Stimulated activated naive CD8-positive, alpha-beta T cell treated with anti-CD3 and anti-CD28 coated beads, Interleukin-15, Interleukin-2, amounts not matched to agents 100 U/mL and 50 U/mL, for 24 hours (primary cell): ENCODE results near the gene GABRP.
"Not testable (repeated sequence)": the region's sequence is repeated elsewhere in the genome, so short reads cannot be mapped to it uniquely, and the experiment has no call there.

ENCODE experiments used
- ATAC-seq: fragments of 150-1000 bp; cut with Tn5 transposase; one replicate; pipeline ENCODE4 v1.10.0; 2021
- DNase-seq: peaks from one replicate; pipeline ENCODE4 v3.0.0; 2021

Gene GABRP

GRCh38 chr5:170783498-170784247 is at the start of gene GABRP:
GABRP (plus strand) TSS chr5:170783725; CDS start chr5:170788616, 4,891 bp downstream.
- no peak for DNase-seq
- ATAC-seq, result no peak

- DNase-seq (no peak), ATAC-seq (no peak)
These were observed 46.6 kb upstream of the GABRP start for GRCh38 chr5:170736966-170737365.

- DNase-seq (no peak), ATAC-seq (no peak)
These were observed 45.9 kb upstream of the GABRP start for GRCh38 chr5:170737591-170737990.

GRCh38 chr5:170738840-170739239 is 44.7 kb upstream of the GABRP start:
- no peak for DNase-seq
- no peak for ATAC-seq

- DNase-seq (no peak), ATAC-seq (no peak)
These were observed 44.1 kb upstream of the GABRP start for GRCh38 chr5:170739446-170739845.

GRCh38 chr5:170740551-170741205 is 42.8 kb upstream of the GABRP start:
- ATAC-seq (no peak), DNase-seq (no peak)

GRCh38 chr5:170741801-170742200 is 41.7 kb upstream of the GABRP start:
- ATAC-seq (no peak), DNase-seq (no peak)

GRCh38 chr5:170743876-170744212 is 39.7 kb upstream of the GABRP start:
- no peak for ATAC-seq
- DNase-seq, result no peak

- DNase-seq (no peak), ATAC-seq (no peak)
These were observed 37.9 kb upstream of the GABRP start for GRCh38 chr5:170745481-170746071.

GRCh38 chr5:170746075-170746960 is 37.2 kb upstream of the GABRP start:
- DNase-seq (no peak), ATAC-seq (no peak)

GRCh38 chr5:170746961-170747340 is 36.6 kb upstream of the GABRP start:
- no peak for ATAC-seq
- no peak for DNase-seq

- DNase-seq (no peak), ATAC-seq (no peak)
These were observed 36.2 kb upstream of the GABRP start for GRCh38 chr5:170747357-170747756.

GRCh38 chr5:170747851-170748250 is 35.7 kb upstream of the GABRP start:
- ATAC-seq, result no peak
- no peak for DNase-seq

GRCh38 chr5:170748951-170749471 is 34.5 kb upstream of the GABRP start:
- no peak for ATAC-seq

GRCh38 chr5:170749911-170750431 is 33.6 kb upstream of the GABRP start:
- DNase-seq (no peak), ATAC-seq (no peak)

More at GRCh38 chr5:170748951-170749471, 34.5 kb upstream of the GABRP start:
- no peak for DNase-seq

- no peak for ATAC-seq
These were observed 32.7 kb upstream of the GABRP start for GRCh38 chr5:170750791-170751190.

GRCh38 chr5:170751631-170752030 is 31.9 kb upstream of the GABRP start:
- ATAC-seq (no peak), DNase-seq (no peak)

More at GRCh38 chr5:170750791-170751190, 32.7 kb upstream of the GABRP start:
- no peak for DNase-seq

- DNase-seq, result no peak
- peak; percentile 9 for ATAC-seq
These were observed 31.0 kb upstream of the GABRP start for GRCh38 chr5:170752257-170753215.

GRCh38 chr5:170753311-170753710 is 30.2 kb upstream of the GABRP start:
- DNase-seq (no peak), ATAC-seq (no peak)

GRCh38 chr5:170754508-170754907 is 29.0 kb upstream of the GABRP start:
- not testable (repeated sequence) for ATAC-seq, DNase-seq
